Left lung (tissue), 10 donors: Measurements from ENCODE around the gene FCRL1. TPM values are rescaled to one million over a fixed set of nuclear protein-coding genes. Genes with fewer than 3 reads are reported as not detected.

Experiments used
- ATAC-seq: fragments of 200-7000 bp; cut with Tn5 transposase; one replicate; pipeline ENCODE4 v1.9.1; 2020; ENCODE audit warnings: moderate library complexity
- DNase-seq, 4 donors: peaks; one replicate each; pipeline ENCODE4 v3.0.0-alpha.2; 2013 to 2020
- H3K27ac ChIP-seq, 2 donors: fragments of 200-600 bp; sonication (generic) in 1 of 2; one replicate each; pipeline versions ENCODE4 v1.5.0 to v1.8.0; 2020 to 2021
- H3K27me3 ChIP-seq, 2 donors: fragments of 200-600 bp; sonication (generic) in 1 of 2; one replicate each; pipeline versions ENCODE4 v1.5.0 to v1.8.0; 2020 to 2021
- H3K36me3 ChIP-seq, 2 donors: fragments of 200-600 bp; sonication (generic) in 1 of 2; one replicate each; pipeline versions ENCODE4 v1.5.0 to v1.8.0; 2020 to 2021
- H3K4me1 ChIP-seq, 2 donors: fragments of 200-600 bp; one replicate each; pipeline ENCODE4 v1.8.0; 2021
- H3K4me3 ChIP-seq, 2 donors: fragments of 200-600 bp; sonication (generic) in 1 of 2; one replicate each; pipeline versions ENCODE4 v1.5.0 to v1.8.0; 2020 to 2021; ENCODE audit warnings: mild to moderate bottlenecking in 1 of 2
- H3K9me3 ChIP-seq, 2 donors: fragments of 200-600 bp; sonication (generic) in 1 of 2; one replicate each; pipeline versions ENCODE4 v1.5.0 to v1.8.0; 2020 to 2021
- intact Hi-C, 2 donors: fragments of 100-400 bp; cut with DNase I; formaldehyde crosslinking; loops; one replicate each; pipeline versions ENCODE4 v1.11.2 to v1.14.2; 2022
- polyA plus RNA-seq, 6 donors: library from polyadenylated mRNA; unstranded; fragments of 120-200 nt; gene quantifications; one replicate each; pipeline ENCODE4 v1.2.1, GENCODE V29; 2013; ENCODE audit not compliant: insufficient read length in 6 of 6
- total RNA-seq, 2 donors: library from RNA; stranded (reverse); fragmentation: NEBNext Ultra II Directional; extraction: Animal tissue kit (Norgen Biotek cat#: 25700); gene quantifications; one replicate each; pipeline ENCODE4 v1.2.1, GENCODE V29; 2021
- TF ChIP-seq, protein P1 (sequence below), 2 donors: fragments of 200-600 bp; sonication (generic) in 1 of 2; IDR thresholded peaks; one replicate each; pipeline versions ENCODE4 v1.5.0 to v1.8.0; 2021; ENCODE audit warnings: antibody characterized with exemption in 2 of 2
- donor health status: DM: no; HTN: yes; CAD: no.
- donor health status: DM: no; HTN: no; CAD: no.

The FCRL1 gene
- total and polyA plus RNA-seq, 8 donors: 0.14 to 3.4 (median 0.23) TPM

DNA sequence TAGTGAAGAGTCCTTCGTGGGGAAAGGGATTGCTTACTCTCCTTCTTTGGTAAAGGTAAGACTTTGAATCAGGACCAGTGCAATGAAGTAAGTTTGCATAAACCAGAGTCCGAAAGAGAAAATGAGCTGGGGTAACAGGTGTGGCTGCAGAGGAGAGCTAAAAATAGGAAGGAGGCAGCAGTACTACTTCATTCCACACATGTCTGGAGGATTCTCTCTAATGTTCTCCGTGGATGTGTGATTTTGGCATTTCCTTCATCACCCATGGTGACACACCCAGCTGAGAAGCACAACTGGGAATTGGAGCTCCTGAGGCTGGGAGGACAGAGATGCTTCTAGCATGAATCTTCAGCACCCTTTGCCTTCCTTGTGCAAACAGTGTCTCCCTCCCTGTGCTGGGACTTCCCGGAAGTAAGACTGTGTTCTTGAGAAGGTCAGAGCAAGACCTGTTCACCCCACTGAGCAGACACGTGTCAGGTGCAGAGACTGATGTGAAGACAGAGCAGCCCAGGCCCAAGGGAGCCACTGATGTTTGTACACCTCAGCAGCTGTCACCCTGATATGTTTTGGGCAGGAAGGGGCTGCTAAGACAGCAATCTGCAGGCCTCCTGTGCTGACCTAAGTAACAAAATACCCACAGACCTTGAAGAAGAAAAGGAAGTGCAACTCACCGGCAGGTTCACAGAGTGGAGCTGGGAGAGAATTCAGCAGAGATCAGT, 13.3 kb downstream of the FCRL1 start:
- H3K36me3 ChIP-seq: peaks cover 0 to 3% of the 10 kb centered on the region in 2 donors
- no peaks in the 10 kb centered on the region for H3K27me3 ChIP-seq
- ATAC-seq (no peak), DNase-seq (no peak)
- TF ChIP-seq, protein P1, sequence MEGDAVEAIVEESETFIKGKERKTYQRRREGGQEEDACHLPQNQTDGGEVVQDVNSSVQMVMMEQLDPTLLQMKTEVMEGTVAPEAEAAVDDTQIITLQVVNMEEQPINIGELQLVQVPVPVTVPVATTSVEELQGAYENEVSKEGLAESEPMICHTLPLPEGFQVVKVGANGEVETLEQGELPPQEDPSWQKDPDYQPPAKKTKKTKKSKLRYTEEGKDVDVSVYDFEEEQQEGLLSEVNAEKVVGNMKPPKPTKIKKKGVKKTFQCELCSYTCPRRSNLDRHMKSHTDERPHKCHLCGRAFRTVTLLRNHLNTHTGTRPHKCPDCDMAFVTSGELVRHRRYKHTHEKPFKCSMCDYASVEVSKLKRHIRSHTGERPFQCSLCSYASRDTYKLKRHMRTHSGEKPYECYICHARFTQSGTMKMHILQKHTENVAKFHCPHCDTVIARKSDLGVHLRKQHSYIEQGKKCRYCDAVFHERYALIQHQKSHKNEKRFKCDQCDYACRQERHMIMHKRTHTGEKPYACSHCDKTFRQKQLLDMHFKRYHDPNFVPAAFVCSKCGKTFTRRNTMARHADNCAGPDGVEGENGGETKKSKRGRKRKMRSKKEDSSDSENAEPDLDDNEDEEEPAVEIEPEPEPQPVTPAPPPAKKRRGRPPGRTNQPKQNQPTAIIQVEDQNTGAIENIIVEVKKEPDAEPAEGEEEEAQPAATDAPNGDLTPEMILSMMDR (IDR thresholded peaks at IDR 0.05): no peak
- intact Hi-C loops: no loop called here
- H3K27ac ChIP-seq: no peak overlapping the region
- H3K9me3 ChIP-seq: no peaks in the 10 kb centered on the region
- H3K4me3 ChIP-seq: no peak overlapping the region
- no peaks in the 10 kb centered on the region for H3K4me1 ChIP-seq

DNA sequence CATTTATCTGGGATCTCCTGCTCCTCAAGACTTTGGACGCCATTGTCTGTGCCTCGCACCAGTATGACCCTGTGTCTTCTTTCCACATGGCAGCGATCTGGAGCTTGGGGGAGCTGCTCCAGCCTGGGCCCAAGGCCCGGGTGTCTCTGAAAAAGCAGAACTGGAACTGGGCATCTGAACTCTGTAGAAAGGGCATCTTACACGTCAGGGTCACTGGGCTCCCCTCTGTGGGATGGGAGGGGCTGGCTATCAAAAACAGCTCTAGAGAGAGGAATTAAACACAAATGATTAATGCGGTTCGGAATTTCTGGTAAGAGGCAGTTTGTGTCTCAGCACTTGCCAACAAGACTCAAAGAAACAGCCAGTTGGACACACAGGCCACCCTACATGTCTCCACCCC, 16.1 kb downstream of the FCRL1 start:
- no peak overlapping the region for H3K4me3 ChIP-seq
- DNase-seq (no peak), ATAC-seq (peak; percentile 47)
- TF ChIP-seq, protein P1 (IDR thresholded peaks at IDR 0.05): no peak
- peaks cover 0 to 3% of the 10 kb centered on the region in 2 donors for H3K36me3 ChIP-seq
- intact Hi-C loops: no loop called here
- H3K9me3 ChIP-seq: no peaks in the 10 kb centered on the region
- H3K27ac ChIP-seq: no peak overlapping the region
- no peaks in the 10 kb centered on the region for H3K4me1 ChIP-seq
- H3K27me3 ChIP-seq: no peaks in the 10 kb centered on the region

DNA sequence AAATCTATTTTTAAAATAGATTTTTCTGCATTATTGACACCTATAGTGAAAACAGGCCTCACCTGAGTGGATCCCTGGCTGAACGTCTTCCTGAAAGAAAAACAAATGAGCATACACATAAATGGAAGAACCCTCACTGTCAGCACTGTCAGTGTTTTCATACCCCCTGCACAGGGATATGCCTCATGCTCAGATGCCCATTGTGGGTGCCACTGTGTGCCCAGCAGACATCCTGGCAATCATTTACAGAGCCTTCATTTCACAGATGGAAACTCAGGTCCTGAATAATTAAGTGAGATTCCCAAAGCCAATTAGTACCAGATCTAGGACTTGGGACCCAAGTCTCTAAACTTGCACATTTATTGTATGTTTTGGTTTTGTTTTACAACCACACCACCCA, 19.9 kb downstream of the FCRL1 start:
- ATAC-seq: no peak
- TF ChIP-seq, protein P1 (IDR thresholded peaks at IDR 0.05): no peak
- no peaks in the 10 kb centered on the region for H3K9me3 ChIP-seq
- no peak for DNase-seq
- peaks cover 0 to 3% of the 10 kb centered on the region in 2 donors for H3K36me3 ChIP-seq
- intact Hi-C loops: no loop called here
- no peaks in the 10 kb centered on the region for H3K4me1 ChIP-seq
- no peak overlapping the region for H3K27ac ChIP-seq
- H3K4me3 ChIP-seq: no peak overlapping the region
- no peaks in the 10 kb centered on the region for H3K27me3 ChIP-seq

DNA sequence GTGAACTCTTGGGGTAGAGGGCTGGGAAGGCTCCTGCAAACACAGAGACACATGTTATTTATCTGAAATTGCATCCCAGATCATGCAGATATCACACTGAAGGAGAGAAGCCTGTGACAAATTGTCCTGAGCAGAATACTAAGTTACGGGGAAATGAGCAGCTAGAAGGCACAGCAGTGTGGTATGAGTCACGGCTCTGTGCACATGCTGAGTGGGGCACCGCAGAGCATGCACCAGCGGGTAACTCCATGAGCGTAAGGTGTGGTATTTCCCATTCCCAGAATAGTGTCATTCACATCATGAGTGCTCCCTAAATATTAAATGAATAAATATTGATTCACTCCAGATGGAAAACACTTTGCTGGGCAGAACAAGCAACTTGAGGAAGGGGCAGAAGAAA, 21.7 kb downstream of the FCRL1 start:
- H3K27ac ChIP-seq: no peak overlapping the region
- no peaks in the 10 kb centered on the region for H3K4me1 ChIP-seq
- peaks cover 0 to 10% of the 10 kb centered on the region in 2 donors for H3K9me3 ChIP-seq
- peak; percentile 95 for ATAC-seq
- H3K36me3 ChIP-seq: peaks cover 0 to 3% of the 10 kb centered on the region in 2 donors
- peak in 1 of 4 donors; percentile 76 for DNase-seq
- TF ChIP-seq, protein P1 (IDR thresholded peaks at IDR 0.05): no peak
- no peak overlapping the region for H3K4me3 ChIP-seq
- intact Hi-C loops: no loop called here
- no peaks in the 10 kb centered on the region for H3K27me3 ChIP-seq

DNA sequence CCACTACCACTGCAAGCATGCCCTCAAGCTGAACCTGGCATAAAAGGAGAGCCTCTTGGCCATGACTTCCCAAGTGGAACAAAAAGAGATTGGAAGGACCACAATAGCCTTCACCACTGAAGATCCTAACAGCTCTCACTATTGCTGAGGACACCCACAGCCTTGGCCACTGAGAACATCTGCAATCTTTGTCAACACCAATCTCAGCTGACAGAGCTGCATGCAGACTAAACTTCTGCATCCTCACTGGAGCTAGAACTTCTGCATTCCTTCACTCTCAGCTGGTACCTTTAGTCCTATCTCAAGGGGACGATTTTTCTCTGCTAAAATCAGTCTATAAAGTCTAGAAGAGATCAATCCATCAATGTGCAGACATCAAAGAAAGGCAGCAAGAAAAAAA, 34.7 kb downstream of the FCRL1 start:
- Histone ChIP-seq H3K36me3 (no peaks in the 10 kb centered on the region), H3K9me3 (no peaks in the 10 kb centered on the region), H3K27ac (no peak overlapping the region), H3K4me1 (no peaks in the 10 kb centered on the region), H3K4me3 (no peak overlapping the region), H3K27me3 (no peaks in the 10 kb centered on the region)
- ATAC-seq: no peak
- TF ChIP-seq, protein P1 (IDR thresholded peaks at IDR 0.05): no peak
- intact Hi-C loops: no loop called here
- no peak for DNase-seq
